Mesothelial cell of epicardium (in vitro differentiated cells): ENCODE results near the gene ECD. TPM values are rescaled to one million over a fixed set of nuclear protein-coding genes. Genes with fewer than 3 reads are reported as not detected.
A peak's percentile ranks its signal among the peaks of the same experiment; 100 is the strongest.

Experiments
- DNase-seq, 2 experiments: peaks; one replicate each; pipeline ENCODE4 v3.0.0; 2021; ENCODE audit warnings: low spot score in 2 of 2; ENCODE audit not compliant: unreplicated experiment in 2 of 2
- H3K27ac Mint-ChIP-seq: 2 replicates; pipeline ENCODE4 v1.8.0; 2021; ENCODE audit warnings: mixed read lengths
- H3K27me3 Mint-ChIP-seq: 2 replicates; pipeline ENCODE4 v1.8.0; 2021; ENCODE audit warnings: low read depth, mixed read lengths
- H3K36me3 Mint-ChIP-seq: 2 replicates; pipeline ENCODE4 v1.8.0; 2021; ENCODE audit warnings: mixed read lengths
- H3K4me1 Mint-ChIP-seq: 2 replicates; pipeline ENCODE4 v1.8.0; 2021; ENCODE audit warnings: mixed read lengths
- H3K4me3 Mint-ChIP-seq: 2 replicates; pipeline ENCODE4 v1.8.0; 2021; ENCODE audit warnings: mild to moderate bottlenecking, moderate library complexity, mixed read lengths
- H3K9me3 Mint-ChIP-seq: 2 replicates; pipeline ENCODE4 v1.8.0; 2021; ENCODE audit warnings: mixed read lengths
- CTCF ChIP-seq: fragments of 200-600 bp; sonication (generic); IDR thresholded peaks from one replicate; pipeline ENCODE4 v1.5.0; 2021; ENCODE audit warnings: antibody characterized with exemption; ENCODE audit not compliant: unreplicated experiment
- total RNA-seq: library from RNA; stranded (reverse); gene quantifications from 3 replicates; pipeline ENCODE4 v1.2.1, GENCODE V29; 2021

Gene ECD
- total RNA-seq, 1 donor from 2014 or later = 31.4 TPM

GRCh38 chr10:73169320-73169719 is 1.5 kb upstream of the ECD start:
- no peak for DNase-seq
- peaks cover 20% of the 10 kb centered on the region for H3K4me1 Mint-ChIP-seq
- H3K27ac Mint-ChIP-seq = no peak overlapping the region
- H3K27me3 Mint-ChIP-seq = no peaks in the 10 kb centered on the region
- H3K36me3 Mint-ChIP-seq = peaks cover 16% of the 10 kb centered on the region
- H3K4me3 Mint-ChIP-seq = no peak overlapping the region
- no peak for TF ChIP-seq CTCF
- peaks cover 8% of the 10 kb centered on the region for H3K9me3 Mint-ChIP-seq

- Mint-ChIP-seq H3K4me1 (peaks cover 20% of the 10 kb centered on the region), H3K9me3 (peaks cover 8% of the 10 kb centered on the region), H3K27me3 (no peaks in the 10 kb centered on the region), H3K27ac (peak overlapping the region; percentile 97), H3K4me3 (peak overlapping the region; percentile 100), H3K36me3 (peaks cover 19% of the 10 kb centered on the region)
- no peak for TF ChIP-seq CTCF
- DNase-seq = no peak
Observed at GRCh38 chr10:73168465-73168803, 626 bp upstream of the ECD start.

- peaks cover 8% of the 10 kb centered on the region for H3K9me3 Mint-ChIP-seq
- peak overlapping the region; percentile 100 for H3K4me3 Mint-ChIP-seq
- TF ChIP-seq CTCF = no peak
- H3K27me3 Mint-ChIP-seq = no peaks in the 10 kb centered on the region
- DNase-seq = no peak
- H3K36me3 Mint-ChIP-seq = peaks cover 25% of the 10 kb centered on the region
- peaks cover 20% of the 10 kb centered on the region for H3K4me1 Mint-ChIP-seq
- peak overlapping the region; percentile 100 for H3K27ac Mint-ChIP-seq
Observed at GRCh38 chr10:73167458-73167782, 388 bp downstream of the ECD start.

GRCh38 chr10:73166972-73167371 is 836 bp downstream of the ECD start:
- no peak for TF ChIP-seq CTCF
- no peaks in the 10 kb centered on the region for H3K27me3 Mint-ChIP-seq
- peaks cover 11% of the 10 kb centered on the region for H3K9me3 Mint-ChIP-seq
- H3K36me3 Mint-ChIP-seq = peaks cover 29% of the 10 kb centered on the region
- H3K4me1 Mint-ChIP-seq = peaks cover 20% of the 10 kb centered on the region
- DNase-seq = no peak
- peak overlapping the region; percentile 100 for H3K27ac Mint-ChIP-seq
- peak overlapping the region; percentile 100 for H3K4me3 Mint-ChIP-seq

GRCh38 chr10:73163096-73163495 is 4.7 kb downstream of the ECD start:
- no peak for DNase-seq
- Mint-ChIP-seq H3K27ac (no peak overlapping the region), H3K27me3 (no peaks in the 10 kb centered on the region), H3K4me3 (no peak overlapping the region), H3K9me3 (peaks cover 18% of the 10 kb centered on the region), H3K4me1 (peaks cover 14% of the 10 kb centered on the region), H3K36me3 (peaks cover 50% of the 10 kb centered on the region)
- no peak for TF ChIP-seq CTCF

GRCh38 chr10:73161662-73162061 is 6.1 kb downstream of the ECD start:
- H3K27ac Mint-ChIP-seq = no peak overlapping the region

More at GRCh38 chr10:73161662-73162061, 6.1 kb downstream of the ECD start:
- H3K36me3 Mint-ChIP-seq = peaks cover 47% of the 10 kb centered on the region
- peaks cover 11% of the 10 kb centered on the region for H3K9me3 Mint-ChIP-seq
- H3K27me3 Mint-ChIP-seq = no peaks in the 10 kb centered on the region
- no peak for DNase-seq
- H3K4me1 Mint-ChIP-seq = peaks cover 5% of the 10 kb centered on the region
- H3K4me3 Mint-ChIP-seq = no peak overlapping the region
- TF ChIP-seq CTCF = no peak
